Aorta (tissue), 5 donors: Measurements from ENCODE around the gene NOXA1. TPM values are rescaled to one million over a fixed set of nuclear protein-coding genes. Genes with fewer than 3 reads are reported as not detected.
A peak's percentile ranks its signal among the peaks of the same experiment; 100 is the strongest.
"Not testable (repeated sequence)": the region's sequence is repeated elsewhere in the genome, so short reads cannot be mapped to it uniquely, and the experiment has no call there.

Source experiments
- ATAC-seq: fragments of 200-7000 bp; cut with Tn5 transposase; one replicate; pipeline ENCODE4 v1.9.1; 2022; ENCODE audit warnings: moderate library complexity; ENCODE audit not compliant: low FRiP score
- DNase-seq, 2 donors: peaks; one replicate each; pipeline ENCODE4 v3.0.0-alpha.2; 2020
- H3K27ac ChIP-seq, 2 donors: one replicate each; pipeline ENCODE4 v1.5.1; 2013; ENCODE audit warnings: low read length in 2 of 2, mild to moderate bottlenecking in 2 of 2, moderate library complexity in 2 of 2, control low read depth in 1 of 2, inconsistent platforms in 1 of 2, low read depth in 1 of 2
- H3K27me3 ChIP-seq, 2 donors: one replicate each; pipeline ENCODE4 v1.6.1; 2013; ENCODE audit warnings: control low read depth in 1 of 2, low read length in 1 of 2, mild to moderate bottlenecking in 1 of 2, moderate library complexity in 1 of 2; ENCODE audit not compliant: insufficient read depth in 2 of 2, control insufficient read depth in 1 of 2
- H3K36me3 ChIP-seq, 2 donors: one replicate each; pipeline ENCODE4 v1.6.1; 2013; ENCODE audit warnings: control low read depth in 1 of 2, low read length in 1 of 2, mild to moderate bottlenecking in 1 of 2; ENCODE audit not compliant: insufficient read depth in 2 of 2, control insufficient read depth in 1 of 2
- H3K4me1 ChIP-seq, 2 donors: one replicate each; pipeline ENCODE4 v1.6.1; 2013; ENCODE audit warnings: low read length in 2 of 2, control low read depth in 1 of 2, mild to moderate bottlenecking in 1 of 2, moderate library complexity in 1 of 2; ENCODE audit not compliant: insufficient read depth in 2 of 2, control insufficient read depth in 1 of 2
- H3K4me3 ChIP-seq, 2 donors: one replicate each; pipeline ENCODE4 v1.5.1; 2013; ENCODE audit warnings: low read length in 2 of 2, control low read depth in 1 of 2, mild to moderate bottlenecking in 1 of 2
- H3K9me3 ChIP-seq: one replicate; pipeline ENCODE4 v1.6.1; 2013; ENCODE audit warnings: mild to moderate bottlenecking, low read length; ENCODE audit not compliant: control insufficient read depth
- WGBS, 2 donors: extraction: QIAGEN DNeasy Blood & Tissue Kit; methylation state at CpG; one replicate each; pipeline ENCODE4 v1.1.7; 2013; 5-methylcytosine and 5-hydroxymethylcytosine counted together
- intact Hi-C, 2 donors: fragments of 100-400 bp; cut with DNase I; formaldehyde crosslinking; loops; one replicate each; pipeline versions ENCODE4 v1.14.2 to v1.15.0; 2022
- polyA plus RNA-seq, 2 donors: library from polyadenylated mRNA; stranded (reverse); fragments of 200-250 nt; gene quantifications; one replicate each; pipeline ENCODE4 v1.2.3, GENCODE V29; 2013
- total RNA-seq, 2 donors: library from RNA; stranded (reverse); fragmentation: NEBNext Ultra II Directional; extraction: Animal tissue kit (Norgen Biotek cat#: 25700); gene quantifications; one replicate each; pipeline ENCODE4 v1.2.1, GENCODE V29; 2021
- donor health status: healthy with polysubstance abuse.
- donor health status: Bipolar disorder and iron deficiency.
- donor health status: DM: no; HTN: no; CAD: no.
- donor health status: DM: no; HTN: no; CAD: no.
- donor health status: DM: yes; HTN: yes; CAD: no.

The NOXA1 gene
- total and polyA plus RNA-seq, 4 donors = 2.9 to 12.6 (median 6.3) TPM

DNA sequence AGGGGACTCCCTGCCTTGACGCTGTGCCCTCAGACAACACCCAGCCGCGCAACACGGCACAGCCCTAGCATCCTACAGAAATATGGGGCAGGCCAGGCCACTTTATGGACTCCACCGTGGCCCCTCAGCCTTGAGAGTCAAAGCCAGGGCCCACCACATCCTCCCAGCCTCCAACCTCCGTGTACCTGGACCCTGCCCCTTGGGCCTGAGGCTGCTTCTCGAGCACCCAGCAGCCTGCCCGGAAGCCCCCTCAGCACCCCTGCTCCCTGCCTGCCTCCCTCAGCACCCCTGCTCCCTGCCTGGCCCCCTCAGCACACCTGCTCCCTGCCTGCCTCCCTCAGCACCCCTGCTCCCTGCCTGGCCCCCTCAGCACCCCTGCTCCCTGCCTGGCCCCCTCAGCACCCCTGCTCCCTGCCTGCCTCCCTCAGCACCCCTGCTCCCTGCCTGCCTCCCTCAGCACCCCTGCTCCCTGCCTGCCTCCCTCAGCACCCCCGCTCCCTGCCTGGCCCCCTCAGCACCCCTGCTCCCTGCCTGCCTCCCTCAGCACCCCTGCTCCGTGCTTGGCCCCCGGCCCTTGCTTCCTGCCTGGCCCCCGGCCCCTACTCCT lies 36.6 kb upstream of the NOXA1 start:
- H3K27ac ChIP-seq, ATAC-seq, DNase-seq, intact Hi-C loops, H3K36me3 ChIP-seq, H3K4me3 ChIP-seq, H3K27me3 ChIP-seq, H3K9me3 ChIP-seq, H3K4me1 ChIP-seq: not testable (repeated sequence)
- WGBS, 2 donors = 84 to 88% methylated on average over 12 of the region's 12 CpGs

DNA sequence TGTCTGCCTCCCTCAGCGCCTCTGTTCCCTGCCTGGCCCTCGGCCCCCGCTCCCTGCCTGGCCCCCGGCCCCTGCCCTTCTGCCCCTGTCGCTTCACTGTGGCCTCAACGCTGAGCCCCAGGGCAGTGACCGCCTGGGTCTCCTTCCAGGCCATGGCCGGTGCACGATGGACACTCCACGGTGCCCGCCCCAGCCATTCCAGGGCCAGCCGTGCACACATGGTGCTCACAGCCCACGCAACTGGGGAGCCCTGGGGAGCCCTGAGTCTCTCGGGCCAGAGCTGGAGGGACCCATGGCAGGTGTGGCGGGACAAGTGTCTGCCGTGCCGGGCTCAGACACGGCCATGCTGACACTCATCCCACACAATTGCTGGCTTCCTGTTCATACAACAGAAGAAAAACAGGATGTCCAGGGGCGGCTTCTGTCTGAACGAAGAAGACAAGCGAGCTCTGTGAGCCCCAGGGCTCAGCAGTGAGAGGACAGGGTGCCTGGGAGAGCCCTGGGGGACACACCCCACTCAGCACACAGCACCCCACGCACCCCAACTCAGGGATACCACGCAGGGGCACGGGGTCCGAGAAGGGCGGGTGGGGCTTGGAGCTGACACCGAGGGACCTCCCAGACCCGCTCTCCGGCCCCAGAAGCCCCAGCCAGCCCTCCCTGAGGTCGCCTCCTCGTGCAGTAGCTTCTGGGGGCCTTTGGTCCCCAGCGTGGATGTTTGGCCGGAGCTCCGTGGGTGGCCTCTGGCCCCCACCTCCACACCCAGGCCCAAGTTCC lies 35.9 kb upstream of the NOXA1 start:
- intact Hi-C loops = no loop called here
- Histone ChIP-seq H3K27ac (no peak overlapping the region), H3K27me3 (no peaks in the 10 kb centered on the region), H3K9me3 (no peaks in the 10 kb centered on the region), H3K4me1 (no peaks in the 10 kb centered on the region), H3K36me3 (peaks cover 0 to 1% of the 10 kb centered on the region in 2 donors), H3K4me3 (no peak overlapping the region)
- DNase-seq (no peak), ATAC-seq (no peak)
- 82% methylated on average over 34 of the region's 34 CpGs for WGBS, 2 donors

DNA sequence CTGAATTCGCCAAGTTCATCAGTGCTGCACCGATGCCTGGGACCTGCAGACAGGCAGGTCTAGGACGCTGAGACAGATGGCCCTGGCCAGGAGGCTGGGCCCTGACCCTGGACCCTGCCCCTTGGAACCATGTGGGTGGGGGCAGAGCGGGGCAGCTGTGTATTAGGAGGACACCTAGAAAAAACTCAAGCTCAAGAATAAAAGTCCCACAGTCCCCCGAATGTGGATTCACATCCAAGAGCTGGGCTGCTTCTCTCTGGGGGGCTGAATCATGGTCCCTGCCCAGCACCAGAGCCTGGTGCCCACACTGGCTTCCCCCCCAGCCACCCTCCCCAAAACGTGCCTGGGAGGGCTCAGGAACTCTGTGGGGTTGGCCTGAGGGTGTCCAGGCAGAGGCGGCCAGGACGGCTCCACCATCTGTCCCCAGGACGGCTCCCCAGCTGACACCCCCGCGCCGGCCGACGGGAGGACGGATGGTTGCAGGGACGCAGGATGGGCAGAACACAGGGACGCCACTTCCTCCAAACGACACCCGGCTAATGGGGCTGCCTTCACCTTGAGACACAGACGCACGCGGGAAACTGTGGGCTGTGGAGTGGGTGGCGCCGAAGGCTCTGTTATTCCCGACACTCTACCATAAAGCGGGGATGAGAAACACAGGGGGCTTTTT lies 35.2 kb upstream of the NOXA1 start:
- intact Hi-C loops = no loop called here
- peaks cover 0 to 3% of the 10 kb centered on the region in 2 donors for H3K36me3 ChIP-seq
- H3K27ac ChIP-seq = no peak overlapping the region
- H3K4me1 ChIP-seq = no peaks in the 10 kb centered on the region
- H3K9me3 ChIP-seq = no peaks in the 10 kb centered on the region
- H3K4me3 ChIP-seq = no peak overlapping the region
- no peak for DNase-seq
- ATAC-seq = no peak
- H3K27me3 ChIP-seq = no peaks in the 10 kb centered on the region
- WGBS, 2 donors = 88 to 89% methylated on average over 25 to 26 of the region's 26 CpGs

GRCh38 chr9:137388589-137389427 lies 34.4 kb upstream of the NOXA1 start:
- DNase-seq (no peak), ATAC-seq (no peak)
- H3K4me3 ChIP-seq = no peak overlapping the region
- H3K27ac ChIP-seq = no peak overlapping the region
- no peaks in the 10 kb centered on the region for H3K27me3 ChIP-seq
- peaks cover 0 to 3% of the 10 kb centered on the region in 2 donors for H3K36me3 ChIP-seq
- WGBS, 2 donors = 91 to 92% methylated on average over 47 of the region's 47 CpGs
- no peaks in the 10 kb centered on the region for H3K4me1 ChIP-seq
- H3K9me3 ChIP-seq = no peaks in the 10 kb centered on the region
- intact Hi-C loops = no loop called here

DNA sequence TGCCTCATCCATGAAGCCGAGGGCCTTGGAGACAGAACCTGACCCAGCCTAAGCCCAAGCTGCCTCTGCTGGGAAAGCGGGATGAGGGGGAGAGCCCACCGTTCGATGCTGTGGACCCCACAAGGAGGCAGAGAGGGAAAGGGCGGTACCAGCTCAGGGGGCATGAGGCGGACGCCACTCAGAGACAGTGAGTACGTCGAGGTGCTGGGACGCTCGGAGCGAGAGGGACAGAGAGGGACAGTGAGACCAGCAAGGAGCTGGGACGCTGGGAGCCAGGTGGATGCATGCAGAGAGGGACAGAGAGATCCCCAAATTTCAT lies 33.8 kb upstream of the NOXA1 start:
- no peak for DNase-seq
- Histone ChIP-seq H3K36me3 (peaks cover 0 to 3% of the 10 kb centered on the region in 2 donors), H3K4me3 (no peak overlapping the region), H3K27me3 (no peaks in the 10 kb centered on the region), H3K9me3 (no peaks in the 10 kb centered on the region), H3K4me1 (no peaks in the 10 kb centered on the region), H3K27ac (no peak overlapping the region)
- no peak for ATAC-seq
- intact Hi-C loops = no loop called here
- 94 to 96% methylated on average over 13 of the region's 13 CpGs for WGBS, 2 donors

GRCh38 chr9:137390553-137391410 lies 32.4 kb upstream of the NOXA1 start:
- WGBS, 2 donors = 76 to 80% methylated on average over 42 of the region's 42 CpGs
- Histone ChIP-seq H3K36me3 (peaks cover 0 to 2% of the 10 kb centered on the region in 2 donors), H3K27ac (no peak overlapping the region), H3K27me3 (no peaks in the 10 kb centered on the region), H3K9me3 (no peaks in the 10 kb centered on the region), H3K4me3 (no peak overlapping the region), H3K4me1 (no peaks in the 10 kb centered on the region)
- peak; percentile 30 for ATAC-seq
- no peak for DNase-seq
- intact Hi-C loops = no loop called here

DNA sequence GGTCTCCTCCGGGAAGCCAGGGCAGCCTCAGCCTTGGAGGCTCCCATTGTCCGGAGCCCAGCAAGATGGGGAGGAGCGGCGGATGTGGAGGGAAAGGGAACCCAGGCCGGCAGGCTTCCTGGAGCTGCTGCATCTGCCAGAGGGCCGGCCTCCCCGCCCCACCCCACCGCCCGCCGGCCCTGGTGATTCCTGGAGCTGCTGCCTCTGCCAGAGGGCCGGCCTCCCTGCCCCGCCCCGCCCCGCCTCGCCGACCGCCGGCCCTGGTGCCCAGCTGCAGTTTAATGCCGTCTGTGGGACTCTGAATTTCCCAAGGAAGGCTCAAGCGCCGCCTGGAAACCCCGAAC lies 31.8 kb upstream of the NOXA1 start:
- DNase-seq (no peak), ATAC-seq (no peak)
- H3K27me3 ChIP-seq = no peaks in the 10 kb centered on the region
- no peak overlapping the region for H3K4me3 ChIP-seq
- H3K4me1 ChIP-seq = no peaks in the 10 kb centered on the region
- H3K27ac ChIP-seq = no peak overlapping the region
- WGBS, 2 donors = 88% methylated on average over 22 of the region's 22 CpGs
- H3K36me3 ChIP-seq = peaks cover 0 to 2% of the 10 kb centered on the region in 2 donors
- H3K9me3 ChIP-seq = no peaks in the 10 kb centered on the region
- intact Hi-C loops = no loop called here
